HepG2 (cell line): ENCODE measurements around the gene SLC29A2. TPM values are rescaled to one million over a fixed set of nuclear protein-coding genes. Genes with fewer than 3 reads are reported as not detected.
A peak's percentile ranks its signal among the peaks of the same experiment; 100 is the strongest.

Experiments
- CENPT ChIP-seq: sonication (generic); formaldehyde crosslinking; IDR thresholded peaks from 2 replicates; pipeline ENCODE4 v1.8.0; 2022; ENCODE audit warnings: low read depth, mild to moderate bottlenecking, moderate library complexity, missing genetic modification reagents
- ELF4 ChIP-seq: sonication (generic); formaldehyde crosslinking; IDR thresholded peaks from 2 replicates; pipeline ENCODE4 v1.5.0; 2020; ENCODE audit warnings: missing genetic modification reagents, mild to moderate bottlenecking, moderate library complexity, borderline replicate concordance
- JDP2 ChIP-seq: sonication (generic); formaldehyde crosslinking; IDR thresholded peaks from 2 replicates; pipeline ENCODE4 v1.8.1; 2022; ENCODE audit warnings: missing genetic modification reagents, borderline replicate concordance
- JUNB ChIP-seq: sonication (generic); formaldehyde crosslinking; IDR thresholded peaks from 2 replicates; pipeline ENCODE4 v1.8.0; 2022; ENCODE audit warnings: missing genetic modification reagents, mild to moderate bottlenecking, borderline replicate concordance
- NFYC ChIP-seq: IDR thresholded peaks from 2 replicates; pipeline ENCODE4 v1.6.1; 2016; ENCODE audit warnings: missing genetic modification reagents, missing compliant biosample characterization
- RBFOX2 ChIP-seq: fragments of 200-400 bp; formaldehyde crosslinking; IDR thresholded peaks from 2 replicates; pipeline ENCODE4 v1.6.1; 2017; ENCODE audit warnings: low read depth, mild to moderate bottlenecking, low read length
- RBM22 ChIP-seq: fragments of 200-400 bp; formaldehyde crosslinking; optimal IDR thresholded peaks from 2 replicates; pipeline ENCODE3; 2017; ENCODE audit warnings: mild to moderate bottlenecking, low read length, moderate library complexity
- SCMH1 ChIP-seq: sonication (generic); formaldehyde crosslinking; IDR thresholded peaks from 2 replicates; pipeline ENCODE4 v1.9.0; 2021; ENCODE audit warnings: missing genetic modification reagents, mild to moderate bottlenecking, borderline replicate concordance
- SIX4 ChIP-seq: sonication (generic); formaldehyde crosslinking; IDR thresholded peaks from 2 replicates; pipeline ENCODE4 v1.4.0; 2020; ENCODE audit warnings: missing genetic modification reagents
- SP1 ChIP-seq, 2 experiments: fragments of 450-650 bp in 1 of 2; sonication (generic) in 1 of 2; formaldehyde crosslinking in 1 of 2; IDR thresholded peaks; 2 replicates each; pipeline versions ENCODE4 v1.4.0 to v1.6.1; 2016 to 2020; ENCODE audit warnings: missing genetic modification reagents in 1 of 2
- TCF7L2 ChIP-seq: IDR thresholded peaks from 2 replicates; pipeline ENCODE4 v1.6.1; 2011; ENCODE audit warnings: mild to moderate bottlenecking, low read depth, low read length, moderate library complexity
- ZBTB2 ChIP-seq: sonication (generic); formaldehyde crosslinking; IDR thresholded peaks from 2 replicates; pipeline ENCODE4 v1.8.0; 2022; ENCODE audit warnings: low read depth, missing genetic modification reagents
- ZNF646 ChIP-seq: sonication (generic); formaldehyde crosslinking; IDR thresholded peaks from 2 replicates; pipeline ENCODE4 v1.9.0; 2021; ENCODE audit warnings: mild to moderate bottlenecking, missing genetic modification reagents
- ZNF660 ChIP-seq: sonication (generic); formaldehyde crosslinking; IDR thresholded peaks from 2 replicates; pipeline ENCODE4 v1.5.1; 2020; ENCODE audit warnings: mild to moderate bottlenecking, low read depth, missing genetic modification reagents, borderline replicate concordance
- ZNF816 ChIP-seq: sonication (generic); formaldehyde crosslinking; IDR thresholded peaks from 2 replicates; pipeline ENCODE4 v1.8.0; 2022; ENCODE audit warnings: missing genetic modification reagents, mild to moderate bottlenecking, borderline replicate concordance
- polyA plus RNA-seq, 8 experiments: library from polyadenylated mRNA; depleted of rRNA in 3 of 8; stranded (reverse) in 7 of 8; unstranded in 1 of 8; fragments of >200 nt; fragmentation: Illumina TruSeq in 4 of 8; extraction: Trizol in 4 of 8; gene quantifications; 2 replicates each; pipeline versions ENCODE4 v1.2.1 to v1.2.3, GENCODE V29; 2011 to 2016; ENCODE audit warnings: low read depth in 4 of 8, missing spikeins in 1 of 8, mixed read lengths in 1 of 8; ENCODE audit not compliant: insufficient read depth in 1 of 8
- total RNA-seq, 5 experiments: library from RNA; depleted of rRNA; stranded (reverse); fragments of >200 nt; fragmentation: Illumina TruSeq; extraction: Trizol; gene quantifications; 2 replicates each; pipeline ENCODE4 v1.2.3, GENCODE V29; 2016; ENCODE audit warnings: low read depth in 1 of 5
- TF ChIP-seq, protein P1 (sequence below): sonication (generic); formaldehyde crosslinking; IDR thresholded peaks from 2 replicates; pipeline ENCODE4 v1.4.0; 2020; ENCODE audit warnings: mild to moderate bottlenecking, missing genetic modification reagents
- TF ChIP-seq, protein P2 (sequence below): sonication (generic); formaldehyde crosslinking; IDR thresholded peaks from 2 replicates; pipeline ENCODE4 v1.4.0; 2020; ENCODE audit warnings: missing genetic modification reagents

The SLC29A2 gene
- total and polyA plus RNA-seq, 2 of the 13 experiments (the other 11 are each of a cell fraction or from before 2014, with no cell fraction given): 0.63 to 0.66 TPM

- TF ChIP-seq ZBTB2 (CRISPR knock-in tag) (no peak), JDP2 (CRISPR knock-in tag) (no peak), SIX4 (CRISPR knock-in tag) (no peak), JUNB (no peak), ZNF646 (no peak), RBM22 (no peak), NFYC (no peak; the same call in 1 of the 2 replicates), CENPT (CRISPR knock-in tag) (no peak), SP1 (IDR thresholded peaks at IDR 0.05) (no peak), SP1 (CRISPR knock-in tag; IDR thresholded peaks at IDR 0.05) (0 out of 2 replicates have a peak, but pooled peaks have one; percentile 25), SCMH1 (CRISPR knock-in tag) (no peak), ZNF660 (CRISPR knock-in tag) (no peak), ELF4 (CRISPR knock-in tag) (no peak), TCF7L2 (no peak), ZNF816 (CRISPR knock-in tag) (peak; percentile 84), RBFOX2 (peak; percentile 49)
- TF ChIP-seq, protein P1, sequence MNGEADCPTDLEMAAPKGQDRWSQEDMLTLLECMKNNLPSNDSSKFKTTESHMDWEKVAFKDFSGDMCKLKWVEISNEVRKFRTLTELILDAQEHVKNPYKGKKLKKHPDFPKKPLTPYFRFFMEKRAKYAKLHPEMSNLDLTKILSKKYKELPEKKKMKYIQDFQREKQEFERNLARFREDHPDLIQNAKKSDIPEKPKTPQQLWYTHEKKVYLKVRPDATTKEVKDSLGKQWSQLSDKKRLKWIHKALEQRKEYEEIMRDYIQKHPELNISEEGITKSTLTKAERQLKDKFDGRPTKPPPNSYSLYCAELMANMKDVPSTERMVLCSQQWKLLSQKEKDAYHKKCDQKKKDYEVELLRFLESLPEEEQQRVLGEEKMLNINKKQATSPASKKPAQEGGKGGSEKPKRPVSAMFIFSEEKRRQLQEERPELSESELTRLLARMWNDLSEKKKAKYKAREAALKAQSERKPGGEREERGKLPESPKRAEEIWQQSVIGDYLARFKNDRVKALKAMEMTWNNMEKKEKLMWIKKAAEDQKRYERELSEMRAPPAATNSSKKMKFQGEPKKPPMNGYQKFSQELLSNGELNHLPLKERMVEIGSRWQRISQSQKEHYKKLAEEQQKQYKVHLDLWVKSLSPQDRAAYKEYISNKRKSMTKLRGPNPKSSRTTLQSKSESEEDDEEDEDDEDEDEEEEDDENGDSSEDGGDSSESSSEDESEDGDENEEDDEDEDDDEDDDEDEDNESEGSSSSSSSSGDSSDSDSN: no peak
- TF ChIP-seq, protein P2, sequence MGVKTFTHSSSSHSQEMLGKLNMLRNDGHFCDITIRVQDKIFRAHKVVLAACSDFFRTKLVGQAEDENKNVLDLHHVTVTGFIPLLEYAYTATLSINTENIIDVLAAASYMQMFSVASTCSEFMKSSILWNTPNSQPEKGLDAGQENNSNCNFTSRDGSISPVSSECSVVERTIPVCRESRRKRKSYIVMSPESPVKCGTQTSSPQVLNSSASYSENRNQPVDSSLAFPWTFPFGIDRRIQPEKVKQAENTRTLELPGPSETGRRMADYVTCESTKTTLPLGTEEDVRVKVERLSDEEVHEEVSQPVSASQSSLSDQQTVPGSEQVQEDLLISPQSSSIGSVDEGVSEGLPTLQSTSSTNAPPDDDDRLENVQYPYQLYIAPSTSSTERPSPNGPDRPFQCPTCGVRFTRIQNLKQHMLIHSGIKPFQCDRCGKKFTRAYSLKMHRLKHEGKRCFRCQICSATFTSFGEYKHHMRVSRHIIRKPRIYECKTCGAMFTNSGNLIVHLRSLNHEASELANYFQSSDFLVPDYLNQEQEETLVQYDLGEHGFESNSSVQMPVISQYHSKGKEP (CRISPR knock-in tag): no peak
Measured at GRCh38 chr11:66312549-66313320, 58.8 kb downstream of the SLC29A2 start (continued).
